Measurements from ENCODE around the gene PRRC1. TPM values are rescaled to one million over a fixed set of nuclear protein-coding genes. Genes with fewer than 3 reads are reported as not detected.

Gene PRRC1
- total RNA-seq, 1 donor from 2014 or later: 31.9 TPM

DNA sequence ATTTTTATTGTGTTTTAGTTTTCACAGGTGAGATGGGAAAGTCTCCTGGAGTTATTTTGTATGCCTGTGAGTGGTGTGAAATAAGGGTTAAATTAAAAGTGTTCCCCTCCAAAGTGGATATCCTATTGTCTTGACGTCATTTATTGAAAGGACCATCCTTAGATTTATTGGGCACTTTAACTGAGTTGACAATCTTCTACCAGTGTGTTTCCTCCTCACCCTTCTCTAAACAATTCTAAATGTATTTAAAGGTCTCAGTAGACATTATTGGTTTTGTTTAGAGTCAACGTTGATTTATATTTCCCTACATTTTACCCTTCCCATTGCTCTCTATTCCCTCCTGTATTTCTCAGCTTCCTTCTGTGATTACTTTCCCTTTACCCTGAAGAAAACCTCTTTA lies 40.8 kb downstream of the PRRC1 start:
- Histone ChIP-seq H3K4me3 (no peak overlapping the region), H3K36me3 (peaks cover 0 to 8% of the 10 kb centered on the region in 2 donors), H3K4me1 (no peaks in the 10 kb centered on the region), H3K27ac (no peak overlapping the region), H3K9me3 (no peaks in the 10 kb centered on the region), H3K27me3 (no peaks in the 10 kb centered on the region)
- TF ChIP-seq CTCF (IDR thresholded peaks at IDR 0.05): no peak
- no peak for TF ChIP-seq POLR2A (IDR thresholded peaks at IDR 0.05)
- no peak for TF ChIP-seq POLR2AphosphoS5 (IDR thresholded peaks at IDR 0.05; ENCODE audit: insufficient read depth in 1 of 2, low read depth in 1 of 2)
- no peak for DNase-seq (ENCODE audit: extremely low spot score in 2 of 2)
- intact Hi-C loops (cut with DNase I): no loop called here

DNA sequence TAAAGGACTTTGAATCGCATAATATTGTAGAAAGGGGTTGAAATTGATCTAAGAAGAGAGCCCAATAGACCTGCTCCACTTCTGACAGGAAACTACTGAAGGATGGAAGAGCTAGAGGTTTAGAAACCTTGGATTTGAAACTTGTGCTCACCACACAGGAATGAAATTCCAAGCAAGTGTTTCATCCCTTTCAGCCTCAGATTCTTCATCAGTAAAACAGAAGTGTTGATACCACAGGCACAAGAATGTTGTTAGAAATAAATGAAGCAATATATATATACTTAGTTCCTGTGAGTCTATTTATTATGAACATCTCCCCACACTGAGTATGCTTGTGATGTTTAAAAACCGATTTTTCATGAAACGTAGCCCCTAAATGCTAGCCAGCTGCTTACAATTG lies 43.8 kb downstream of the PRRC1 start:
- Histone ChIP-seq H3K27me3 (no peaks in the 10 kb centered on the region), H3K36me3 (peaks cover 0 to 3% of the 10 kb centered on the region in 2 donors), H3K4me1 (no peaks in the 10 kb centered on the region), H3K27ac (no peak overlapping the region), H3K4me3 (no peak overlapping the region), H3K9me3 (no peaks in the 10 kb centered on the region)
- DNase-seq (ENCODE audit: extremely low spot score in 2 of 2): no peak
- intact Hi-C loops (cut with DNase I): loop anchor here (5.0 to 10.0 kb wide), 2 partner anchors 524 to 641 kb away; partner anchors contain the start of gene SLC12A2
- TF ChIP-seq POLR2A (IDR thresholded peaks at IDR 0.05) (no peak), POLR2AphosphoS5 (IDR thresholded peaks at IDR 0.05; ENCODE audit: insufficient read depth in 1 of 2, low read depth in 1 of 2) (no peak), CTCF (IDR thresholded peaks at IDR 0.05) (no peak)

GRCh38 chr5:127562252-127562651 lies 44.8 kb downstream of the PRRC1 start:
- intact Hi-C loops (cut with DNase I): loop anchor here (5.0 to 10.0 kb wide), 2 partner anchors 523 to 640 kb away; partner anchors contain the start of gene SLC12A2
- Histone ChIP-seq H3K27me3 (no peaks in the 10 kb centered on the region), H3K27ac (no peak overlapping the region), H3K9me3 (no peaks in the 10 kb centered on the region), H3K4me3 (no peak overlapping the region), H3K4me1 (no peaks in the 10 kb centered on the region), H3K36me3 (peaks cover 0 to 3% of the 10 kb centered on the region in 2 donors)
- TF ChIP-seq CTCF (IDR thresholded peaks at IDR 0.05) (no peak), POLR2AphosphoS5 (IDR thresholded peaks at IDR 0.05; ENCODE audit: insufficient read depth in 1 of 2, low read depth in 1 of 2) (no peak), POLR2A (IDR thresholded peaks at IDR 0.05) (no peak)
- no peak for DNase-seq (ENCODE audit: extremely low spot score in 2 of 2)

GRCh38 chr5:127563136-127563535 lies 45.7 kb downstream of the PRRC1 start:
- TF ChIP-seq CTCF (IDR thresholded peaks at IDR 0.05) (no peak), POLR2A (IDR thresholded peaks at IDR 0.05) (no peak), POLR2AphosphoS5 (IDR thresholded peaks at IDR 0.05; ENCODE audit: insufficient read depth in 1 of 2, low read depth in 1 of 2) (no peak)
- H3K36me3 ChIP-seq: peaks cover 0 to 3% of the 10 kb centered on the region in 2 donors
- intact Hi-C loops (cut with DNase I): loop anchor here (5.0 to 10.0 kb wide), 2 partner anchors 522 to 639 kb away; partner anchors contain the start of gene SLC12A2
- no peak overlapping the region for H3K27ac ChIP-seq
- no peak overlapping the region for H3K4me3 ChIP-seq
- no peak for DNase-seq (ENCODE audit: extremely low spot score in 2 of 2)
- no peaks in the 10 kb centered on the region for H3K9me3 ChIP-seq
- H3K27me3 ChIP-seq: no peaks in the 10 kb centered on the region
- no peaks in the 10 kb centered on the region for H3K4me1 ChIP-seq

DNA sequence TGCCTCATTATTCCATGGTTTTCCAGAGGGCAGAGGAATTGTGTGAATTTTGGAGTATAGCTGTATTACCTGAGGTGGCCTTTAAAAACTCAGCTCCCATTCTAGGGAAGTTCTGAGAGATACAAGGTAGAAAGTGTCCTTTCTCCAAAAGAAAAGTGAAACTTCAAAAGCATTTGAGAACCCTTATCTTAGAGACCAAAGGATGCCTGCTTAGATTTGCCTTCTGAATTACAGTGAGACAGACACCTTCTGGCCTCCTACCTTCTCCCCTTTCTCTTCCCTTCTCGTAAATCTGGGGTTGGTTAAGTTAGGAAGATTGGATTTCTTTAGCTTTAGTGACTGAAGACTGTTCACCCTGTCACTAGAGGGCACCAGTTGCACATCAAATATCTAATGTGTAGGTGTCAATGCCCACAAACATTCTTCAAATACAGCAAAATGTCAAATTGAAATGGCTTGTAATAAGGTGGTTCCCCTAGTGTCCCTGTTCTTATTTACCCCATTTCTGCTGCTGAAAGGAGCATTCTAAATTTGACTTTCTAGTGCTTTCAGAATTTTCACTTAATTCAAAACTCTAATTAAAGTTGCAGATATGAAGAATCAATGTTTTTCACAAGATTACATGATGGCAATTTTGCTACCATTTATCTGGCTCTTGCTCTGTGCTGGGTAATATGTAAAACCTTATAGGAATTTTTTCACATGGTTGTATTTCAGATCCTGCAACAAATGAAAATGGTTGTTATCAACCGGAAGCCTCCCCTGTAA lies 46.7 kb downstream of the PRRC1 start:
- H3K27me3 ChIP-seq: no peaks in the 10 kb centered on the region
- H3K4me3 ChIP-seq: no peak overlapping the region
- peak; percentile 42 to 68 (median 48) for TF ChIP-seq CTCF (IDR thresholded peaks at IDR 0.05)
- no peak for TF ChIP-seq POLR2AphosphoS5 (IDR thresholded peaks at IDR 0.05; ENCODE audit: insufficient read depth in 1 of 2, low read depth in 1 of 2)
- no peaks in the 10 kb centered on the region for H3K36me3 ChIP-seq
- intact Hi-C loops (cut with DNase I): loop anchor here (5.0 to 10.0 kb wide), 2 partner anchors 521 to 638 kb away; partner anchors contain the start of gene SLC12A2
- no peaks in the 10 kb centered on the region for H3K9me3 ChIP-seq
- DNase-seq (ENCODE audit: extremely low spot score in 2 of 2): no peak
- H3K4me1 ChIP-seq: no peaks in the 10 kb centered on the region
- H3K27ac ChIP-seq: no peak overlapping the region

Data from vagina (tissue), 2 donors.